Activated CD4-positive, alpha-beta memory T cell treated with anti-CD3 and anti-CD28 coated beads, Interleukin-2, amount 10 ng/mL, durations not matched to agents 7 days and 5 days (primary cell): ENCODE measurements around the gene TIMM13. TPM values are rescaled to one million over a fixed set of nuclear protein-coding genes. Genes with fewer than 3 reads are reported as not detected.
"Not testable (repeated sequence)": the region's sequence is repeated elsewhere in the genome, so short reads cannot be mapped to it uniquely, and the experiment has no call there.

Source experiments
- CTCF ChIA-PET: fragments of 350-600 bp; sonication (Branson Sonifier 250); formaldehyde crosslinking; loops from one replicate; lab custom pipeline; 2021; ENCODE audit warnings: antibody characterized with exemption, inconsistent platforms; lab: Charles Lee
- POLR2A ChIA-PET: fragments of 350-600 bp; sonication (Branson Sonifier 250); formaldehyde crosslinking; loops from one replicate; lab custom pipeline; 2021; ENCODE audit warnings: antibody characterized with exemption; lab: Charles Lee
- DNase-seq: peaks from one replicate; pipeline ENCODE4 v3.0.0-alpha.2; 2020
- H3K27ac Mint-ChIP-seq: one replicate; pipeline ENCODE4 v1.8.0; 2021; ENCODE audit warnings: mild to moderate bottlenecking, mixed read lengths
- H3K27me3 Mint-ChIP-seq: one replicate; pipeline ENCODE4 v1.8.0; 2021; ENCODE audit warnings: mixed read lengths
- H3K36me3 Mint-ChIP-seq: one replicate; pipeline ENCODE4 v1.8.0; 2021; ENCODE audit warnings: low read depth, mixed read lengths
- H3K4me1 Mint-ChIP-seq: one replicate; pipeline ENCODE4 v1.8.0; 2021; ENCODE audit warnings: mixed read lengths
- H3K4me3 Mint-ChIP-seq: one replicate; pipeline ENCODE4 v1.8.0; 2021; ENCODE audit warnings: mild to moderate bottlenecking, mixed read lengths
- H3K9me3 Mint-ChIP-seq: one replicate; pipeline ENCODE4 v1.8.0; 2021; ENCODE audit warnings: mixed read lengths
- total RNA-seq, 2 experiments: library from RNA; stranded (reverse); gene quantifications; one replicate each; pipeline ENCODE4 v1.2.3, GENCODE V29; 2021

The TIMM13 gene
- 10 to 100 TPM; 44.5 to 47.4 TPM for total RNA-seq

DNA sequence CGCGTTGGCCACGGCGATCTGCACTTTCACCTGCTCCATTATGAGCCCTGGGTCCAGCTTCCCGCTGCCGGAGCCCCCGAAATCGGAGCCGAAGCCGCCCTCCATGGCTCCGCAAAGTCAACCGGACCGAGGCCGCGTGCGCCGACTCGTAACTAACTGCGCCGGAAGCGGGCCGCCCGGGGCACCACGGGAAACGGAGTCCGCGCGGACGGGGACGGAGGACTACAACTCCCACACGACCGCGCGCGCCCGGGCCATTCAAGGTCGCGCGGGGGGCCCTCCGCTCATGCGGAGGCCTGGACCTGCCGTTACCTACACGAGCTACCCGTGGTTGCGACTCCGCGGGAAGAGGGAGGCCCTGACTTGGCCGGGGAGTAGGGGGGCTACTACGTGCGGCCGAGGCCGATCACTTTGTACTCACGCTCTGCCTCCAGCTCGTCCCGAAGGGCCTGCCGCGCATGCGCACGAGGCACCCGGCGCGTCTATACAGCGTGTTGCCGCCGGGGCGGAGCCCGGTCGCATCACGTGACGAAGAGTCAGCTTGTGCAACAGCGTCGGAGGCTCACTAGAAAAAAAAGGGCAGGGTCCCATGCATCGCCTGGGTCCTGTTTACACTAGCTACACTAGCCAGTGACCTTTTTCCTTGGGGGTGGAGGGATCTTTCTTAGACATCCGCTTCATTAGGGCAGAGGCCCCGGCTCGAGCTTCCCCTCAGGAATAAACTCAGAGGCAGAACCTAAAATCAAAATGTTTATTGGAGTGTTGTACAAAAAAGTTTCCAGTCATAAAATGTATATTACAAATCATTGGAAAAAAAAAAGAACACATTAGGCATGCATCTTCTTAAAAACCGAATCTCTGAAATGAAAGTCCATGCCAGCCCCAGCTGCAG is at the start of gene TIMM13:
TSS of gene TIMM13 (minus strand) at position 158 of the 892 bp plus-strand sequence. CDS start at position 105, 53 bp downstream.
- Mint-ChIP-seq H3K27me3 (no peaks in the 10 kb centered on the region), H3K27ac (peak within 1 kb of the TSS; percentile 85), H3K4me3 (peak within 1 kb of the TSS; percentile 84), H3K36me3 (peaks cover 33% of the 10 kb centered on the region), H3K9me3 (no peaks in the 10 kb centered on the region), H3K4me1 (peaks cover 17% of the 10 kb centered on the region)
- DNase-seq: peak; percentile 97
- CTCF ChIA-PET: interaction anchor here (0.8 to 2.3 kb wide), 10 partner anchors 11 to 221 kb away, joined by 3 to 15 read pairs (median 3); partner anchors contain the start of gene LSM7
- POLR2A ChIA-PET: interaction anchor here (0.8 to 3.2 kb wide), 21 partner anchors 9 to 276 kb away, joined by 3 to 24 read pairs (median 4); partner anchors contain the start of genes AP3D1, GADD45B, LMNB2 and LSM7

DNA sequence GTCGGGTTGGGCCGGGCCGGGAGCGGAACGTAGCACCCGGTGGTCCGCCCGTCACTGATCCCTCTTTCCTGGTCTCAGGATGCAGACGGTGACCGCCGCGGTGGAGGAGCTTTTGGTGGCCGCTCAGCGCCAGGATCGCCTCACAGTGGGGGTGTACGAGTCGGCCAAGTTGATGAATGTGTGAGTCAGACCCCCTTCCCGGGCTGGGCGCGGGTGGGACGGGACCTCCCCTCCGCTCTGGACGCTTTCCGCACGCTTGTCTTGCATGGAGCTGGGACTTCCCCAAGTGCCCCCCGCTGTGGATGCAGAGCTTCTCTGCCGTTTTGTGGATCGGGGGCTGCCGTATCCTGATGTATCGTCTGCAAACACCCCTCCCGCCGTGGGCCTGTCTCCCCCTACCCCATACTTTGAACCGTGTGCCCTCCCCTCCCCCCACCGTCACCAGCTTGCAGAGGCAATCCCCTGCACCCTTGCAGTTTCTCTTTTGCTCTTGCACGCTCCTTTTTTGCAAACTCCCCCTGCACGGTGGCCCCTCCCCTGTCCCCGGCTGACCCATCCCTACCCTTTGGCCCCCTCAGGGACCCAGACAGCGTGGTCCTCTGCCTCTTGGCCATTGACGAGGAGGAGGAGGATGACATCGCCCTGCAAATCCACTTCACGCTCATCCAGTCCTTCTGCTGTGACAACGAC is 49.2 kb upstream of the TIMM13 start:
- H3K36me3 Mint-ChIP-seq: peaks cover 27% of the 10 kb centered on the region

DNA sequence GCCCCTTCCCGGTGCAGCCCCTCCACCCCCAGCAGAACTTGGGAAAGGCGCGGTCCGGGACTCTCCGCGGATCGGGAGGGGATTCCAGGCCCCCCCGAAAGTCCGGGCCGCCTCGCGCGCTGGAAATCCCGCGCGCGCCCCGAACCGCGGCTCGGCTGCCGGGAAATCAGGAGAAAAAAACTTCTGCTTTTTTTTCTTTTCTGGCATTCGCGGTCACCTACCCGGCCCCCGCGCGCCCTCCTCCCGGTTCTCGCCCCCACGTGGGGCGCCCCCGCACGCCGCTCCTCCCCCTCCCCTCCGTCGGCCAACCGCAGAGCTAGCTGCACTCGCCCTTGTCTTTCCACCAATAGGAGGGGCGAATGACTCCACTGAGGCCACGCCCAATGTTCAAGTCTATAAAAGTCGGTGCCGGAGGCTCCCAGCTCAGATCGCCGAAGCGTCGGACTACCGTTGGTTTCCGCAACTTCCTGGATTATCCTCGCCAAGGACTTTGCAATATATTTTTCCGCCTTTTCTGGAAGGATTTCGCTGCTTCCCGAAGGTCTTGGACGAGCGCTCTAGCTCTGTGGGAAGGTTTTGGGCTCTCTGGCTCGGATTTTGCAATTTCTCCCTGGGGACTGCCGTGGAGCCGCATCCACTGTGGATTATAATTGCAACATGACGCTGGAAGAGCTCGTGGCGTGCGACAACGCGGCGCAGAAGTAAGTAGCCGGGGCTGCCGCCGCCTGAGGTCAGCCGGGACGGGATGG is 48.5 kb upstream of the TIMM13 start, which contains the start of gene GADD45B:
TSS of gene GADD45B (plus strand) at position 426 of the 749 bp plus-strand sequence. CDS start at position 658, 232 bp downstream.
- H3K4me1 Mint-ChIP-seq: peaks cover 22% of the 10 kb centered on the region
- peak within 1 kb of the TSS; percentile 89 for H3K4me3 Mint-ChIP-seq
- ChIA-PET CTCF (interaction anchor here (0.8 to 4.2 kb wide), 25 partner anchors 17 to 161 kb away, joined by 3 to 130 read pairs (median 5); partner anchors contain the start of gene LMNB2), POLR2A (interaction anchor here (0.6 to 7.1 kb wide), 59 partner anchors 8 to 475 kb away, joined by 3 to 220 read pairs (median 6); partner anchors contain the start of genes AP3D1, LMNB2, LSM7 and PLEKHJ1)
- H3K27me3 Mint-ChIP-seq: peaks cover 3% of the 10 kb centered on the region
- H3K27ac Mint-ChIP-seq: peak within 1 kb of the TSS; percentile 83
- peaks cover 27% of the 10 kb centered on the region for H3K36me3 Mint-ChIP-seq
- peak; percentile 96 for DNase-seq
- no peaks in the 10 kb centered on the region for H3K9me3 Mint-ChIP-seq

More for the DNA sequence above, 49.2 kb upstream of the TIMM13 start:
- Mint-ChIP-seq H3K27me3 (peaks cover 3% of the 10 kb centered on the region), H3K4me3 (peak overlapping the region; percentile 89), H3K4me1 (peaks cover 22% of the 10 kb centered on the region), H3K9me3 (no peaks in the 10 kb centered on the region), H3K27ac (peak overlapping the region; percentile 83)
- POLR2A ChIA-PET: interaction anchor here (0.6 to 7.1 kb wide), 59 partner anchors 8 to 474 kb away, joined by 3 to 220 read pairs (median 6); partner anchors contain the start of genes AP3D1, LMNB2, LSM7 and PLEKHJ1
- DNase-seq: peak; percentile 69
- CTCF ChIA-PET: interaction anchor here (0.8 to 4.2 kb wide), 24 partner anchors 16 to 161 kb away, joined by 3 to 130 read pairs (median 6); partner anchors contain the start of gene LMNB2

DNA sequence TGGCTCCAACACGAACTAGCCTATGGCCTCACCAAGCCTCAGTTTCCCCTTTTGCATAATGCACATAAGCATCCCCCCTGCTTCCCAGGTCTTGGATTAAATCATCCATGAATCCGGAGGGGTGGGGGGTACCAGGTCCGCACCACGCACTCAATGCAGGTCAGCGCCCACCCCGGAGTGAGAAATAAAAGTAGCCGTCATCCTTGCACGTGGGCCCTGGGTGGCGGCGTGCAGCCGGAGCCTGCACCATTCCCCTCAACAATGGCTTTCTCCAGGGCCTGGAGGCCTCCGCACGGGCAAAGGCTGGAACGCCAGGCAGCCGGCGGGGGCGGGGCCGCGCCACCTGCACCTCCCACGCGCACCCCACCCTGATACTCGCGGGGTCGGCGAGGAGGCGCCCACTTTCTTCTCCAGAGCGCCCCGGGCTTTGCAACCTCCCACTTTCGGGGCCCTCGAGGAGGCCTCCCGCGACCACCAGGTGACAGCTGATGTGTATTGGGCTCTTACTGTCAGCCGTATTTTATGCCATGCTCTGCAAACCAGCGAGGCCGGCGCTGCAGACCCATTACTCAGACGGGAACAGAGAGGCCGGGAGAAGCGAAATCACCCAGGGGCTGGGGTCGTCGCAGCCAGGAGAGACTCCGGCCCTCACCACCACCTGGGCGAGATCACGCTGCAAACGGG is 47.8 kb upstream of the TIMM13 start:
- H3K27ac Mint-ChIP-seq: peak overlapping the region; percentile 64
- POLR2A ChIA-PET: interaction anchor here (0.6 to 7.1 kb wide), 40 partner anchors 10 to 443 kb away, joined by 3 to 220 read pairs (median 10); partner anchors contain the start of genes LMNB2, LSM7, PLEKHJ1 and SPPL2B

DNA sequence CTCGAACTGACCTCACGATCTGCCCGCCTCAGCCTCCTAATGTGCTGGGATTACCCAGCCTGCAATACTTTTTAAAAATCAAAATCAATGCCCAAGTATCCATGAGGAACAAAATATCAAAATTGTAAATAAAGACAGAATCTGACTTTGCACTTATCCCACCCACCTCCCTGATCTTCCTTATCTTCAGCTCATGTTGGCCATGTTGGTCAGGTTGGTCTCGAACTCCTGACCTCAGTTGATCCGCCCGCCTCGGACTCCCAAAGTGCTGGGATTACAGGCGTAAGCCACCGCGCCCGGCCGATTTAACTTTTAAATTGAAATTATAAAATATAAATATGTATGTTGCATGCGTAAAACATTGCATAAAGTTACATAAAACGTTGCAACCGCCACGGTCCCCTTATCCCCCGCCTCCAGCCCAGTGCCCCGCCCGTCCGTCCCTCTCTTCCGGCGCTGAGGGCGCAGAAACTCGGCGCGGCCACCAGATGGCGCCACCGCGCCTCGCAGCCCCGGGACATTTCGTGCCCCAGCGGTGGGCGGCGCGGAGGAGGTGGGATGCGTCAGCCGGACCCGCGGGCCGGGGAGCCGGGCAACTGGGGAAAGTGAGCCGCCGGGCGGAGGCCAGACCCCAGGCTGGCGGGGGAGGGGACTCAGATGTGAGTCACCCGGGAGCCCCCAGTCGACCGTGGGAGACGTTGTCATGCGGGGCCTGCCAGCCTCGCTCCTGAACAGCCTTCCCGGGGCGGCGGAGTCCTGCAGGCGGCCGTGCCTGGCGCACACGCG is 47.0 kb upstream of the TIMM13 start:
- Mint-ChIP-seq H3K4me3 (peak overlapping the region; percentile 76), H3K27ac (no peak overlapping the region), H3K27me3 (peaks cover 3% of the 10 kb centered on the region), H3K9me3 (no peaks in the 10 kb centered on the region), H3K4me1 (peaks cover 19% of the 10 kb centered on the region), H3K36me3 (peaks cover 27% of the 10 kb centered on the region)
- ChIA-PET POLR2A (interaction anchor here (0.7 to 7.1 kb wide), 10 partner anchors 11 to 163 kb away, joined by 5 to 220 read pairs (median 38); partner anchors contain the start of gene TIMM13), CTCF (interaction anchor here (0.6 to 6.9 kb wide), 13 partner anchors 17 to 319 kb away, joined by 3 to 130 read pairs (median 6); partner anchors contain the start of gene LMNB2)
- peak; percentile 88 for DNase-seq

More for the DNA sequence above, 47.8 kb upstream of the TIMM13 start:
- H3K4me3 Mint-ChIP-seq: peak overlapping the region; percentile 76
- H3K9me3 Mint-ChIP-seq: no peaks in the 10 kb centered on the region
- peak; percentile 64 for DNase-seq
- H3K27me3 Mint-ChIP-seq: peaks cover 3% of the 10 kb centered on the region
- H3K36me3 Mint-ChIP-seq: peaks cover 27% of the 10 kb centered on the region
- CTCF ChIA-PET: interaction anchor here (0.6 to 4.2 kb wide), 22 partner anchors 17 to 320 kb away, joined by 3 to 130 read pairs (median 6); partner anchors contain the start of gene LMNB2
- H3K4me1 Mint-ChIP-seq: peaks cover 21% of the 10 kb centered on the region

DNA sequence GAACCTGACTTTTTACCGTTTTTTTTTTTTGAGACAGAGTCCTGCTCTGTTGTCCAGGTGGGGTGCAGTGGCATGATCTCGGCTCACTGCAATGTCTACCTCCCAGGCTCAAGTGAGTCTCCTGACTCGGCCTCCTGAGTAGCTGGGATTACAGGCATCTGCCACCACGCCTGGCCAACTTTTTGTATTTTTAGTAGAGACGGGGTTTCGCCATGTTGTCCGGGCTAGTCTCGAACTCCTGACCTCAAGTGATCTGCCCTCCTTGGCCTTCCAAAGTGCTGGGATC is 42.5 kb upstream of the TIMM13 start:
- not testable (repeated sequence) for H3K27me3 Mint-ChIP-seq, H3K36me3 Mint-ChIP-seq, DNase-seq, H3K4me3 Mint-ChIP-seq, H3K9me3 Mint-ChIP-seq, H3K27ac Mint-ChIP-seq
- ChIA-PET CTCF (interaction anchor here (0.6 to 6.9 kb wide), 4 partner anchors 129 to 191 kb away, joined by 3 to 82 read pairs (median 3); no protein-coding TSS in a partner anchor), POLR2A (interaction anchor here (0.6 to 1.0 kb wide), 2 partner anchors 141 to 152 kb away, joined by 3 to 4 read pairs; no protein-coding TSS in a partner anchor)
- H3K4me1 Mint-ChIP-seq: peaks cover 16% of the 10 kb centered on the region

DNA sequence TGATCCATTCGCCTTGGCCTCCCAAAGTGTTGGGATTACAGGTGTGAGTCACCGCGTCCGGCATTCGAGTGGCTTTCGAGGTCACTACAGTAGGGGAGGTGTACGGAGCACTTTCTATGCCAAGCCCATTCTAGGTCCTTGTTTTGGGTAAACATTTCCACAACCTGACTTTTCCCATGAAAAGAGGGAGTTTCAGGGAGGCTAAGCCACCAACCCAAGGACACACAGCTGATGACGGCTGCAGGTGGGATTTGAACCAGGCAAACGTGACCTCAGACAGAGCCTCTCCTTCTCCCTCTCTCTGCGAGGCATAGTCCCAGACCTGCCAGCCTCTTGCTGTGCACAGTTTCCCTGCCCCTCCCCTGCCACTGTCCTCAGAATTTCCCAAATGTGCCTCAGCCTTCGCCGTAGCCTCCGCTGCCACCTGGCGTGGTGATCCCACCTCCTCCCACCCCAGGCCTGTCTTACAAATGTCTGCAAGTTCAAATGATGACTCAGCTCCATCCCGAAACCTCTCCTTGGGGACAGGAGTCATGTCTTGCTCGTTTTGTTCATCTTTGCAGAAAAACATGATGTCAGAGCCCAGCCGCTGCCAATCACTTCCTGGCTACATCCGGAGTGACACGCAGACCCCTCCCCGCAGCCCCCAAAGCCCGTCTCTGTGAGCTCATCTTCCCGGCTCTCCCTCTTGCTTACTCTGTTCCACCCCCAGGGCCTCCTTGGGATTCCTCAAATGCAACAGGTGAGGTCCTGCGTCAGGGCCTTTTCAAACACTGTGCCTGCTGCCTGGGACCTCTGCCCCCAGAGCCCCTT is 41.9 kb upstream of the TIMM13 start:
- CTCF ChIA-PET: interaction anchor here (0.9 to 6.9 kb wide), 3 partner anchors 130 to 149 kb away, joined by 3 to 82 read pairs (median 6); no protein-coding TSS in a partner anchor

DNA sequence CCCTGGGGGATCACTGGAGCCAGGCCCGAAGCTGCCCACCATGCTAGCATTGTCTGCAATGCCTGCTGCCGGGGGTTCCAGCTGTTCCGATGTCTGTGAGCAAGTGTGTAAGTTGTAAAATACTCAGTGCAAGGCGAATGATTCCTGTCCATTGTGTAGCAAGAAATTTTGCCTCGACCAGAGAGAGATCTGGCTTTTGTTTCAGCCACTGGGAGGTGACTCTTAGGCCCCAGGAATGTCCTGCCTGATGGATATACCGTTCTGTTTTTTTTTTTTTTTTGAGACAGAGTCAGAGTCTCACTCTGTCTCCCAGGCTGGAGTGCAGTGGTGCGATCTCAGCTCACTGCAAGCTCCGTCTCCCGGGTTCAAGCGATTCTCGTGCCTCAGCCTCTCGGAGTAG is 41.2 kb upstream of the TIMM13 start:
- POLR2A ChIA-PET: interaction anchor here (0.7 kb wide), 1 partner anchor 165 kb away, joined by 3 read pairs; no protein-coding TSS in a partner anchor
- no peaks in the 10 kb centered on the region for H3K36me3 Mint-ChIP-seq
- no peak overlapping the region for H3K27ac Mint-ChIP-seq
- DNase-seq: no peak
- peaks cover 3% of the 10 kb centered on the region for H3K27me3 Mint-ChIP-seq
- no peak overlapping the region for H3K4me3 Mint-ChIP-seq
- H3K9me3 Mint-ChIP-seq: no peaks in the 10 kb centered on the region
- H3K4me1 Mint-ChIP-seq: peaks cover 13% of the 10 kb centered on the region
- CTCF ChIA-PET: interaction anchor here (1.8 to 6.9 kb wide), 2 partner anchors 144 to 150 kb away, joined by 6 to 82 read pairs; no protein-coding TSS in a partner anchor

More for the DNA sequence above, 41.9 kb upstream of the TIMM13 start:
- no peaks in the 10 kb centered on the region for H3K36me3 Mint-ChIP-seq
- POLR2A ChIA-PET: interaction anchor here (1.0 kb wide), 1 partner anchor 142 kb away, joined by 4 read pairs; no protein-coding TSS in a partner anchor
- no peak overlapping the region for H3K4me3 Mint-ChIP-seq
- no peaks in the 10 kb centered on the region for H3K9me3 Mint-ChIP-seq
- peak; percentile 40 for DNase-seq
- no peak overlapping the region for H3K27ac Mint-ChIP-seq
- H3K4me1 Mint-ChIP-seq: peaks cover 16% of the 10 kb centered on the region
- peaks cover 3% of the 10 kb centered on the region for H3K27me3 Mint-ChIP-seq

DNA sequence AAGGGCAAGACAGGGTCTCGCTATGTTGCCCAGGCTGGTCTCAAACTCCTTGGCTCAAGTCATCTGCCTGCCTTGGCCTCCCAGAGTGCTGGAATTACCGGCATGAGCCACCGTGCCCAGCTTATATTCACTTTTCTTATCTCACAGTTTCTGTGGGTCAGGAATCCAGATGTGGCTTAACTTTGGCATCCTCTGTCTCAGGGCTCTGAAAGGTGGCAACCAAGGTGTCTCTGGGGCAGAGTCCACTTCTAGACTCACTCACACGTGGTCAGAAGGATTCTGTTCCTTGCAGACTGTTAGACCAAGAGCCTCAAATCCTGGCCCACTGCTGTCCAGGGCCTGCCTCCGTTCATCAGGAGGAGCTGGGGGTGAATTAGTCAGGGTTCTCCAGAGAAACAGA is 37.0 kb upstream of the TIMM13 start:
- Mint-ChIP-seq H3K9me3 (no peaks in the 10 kb centered on the region), H3K27ac (no peak overlapping the region), H3K4me3 (no peak overlapping the region), H3K4me1 (peaks cover 25% of the 10 kb centered on the region), H3K27me3 (no peaks in the 10 kb centered on the region), H3K36me3 (peaks cover 3% of the 10 kb centered on the region)
- no peak for DNase-seq
- ChIA-PET CTCF (interaction anchor here (1.0 to 1.5 kb wide), 2 partner anchors 147 to 173 kb away, joined by 3 read pairs; no protein-coding TSS in a partner anchor), POLR2A (interaction anchor here (6.7 kb wide), 1 partner anchor 13 kb away, joined by 57 read pairs; the partner anchor contains the start of gene GADD45B)
